GM18508 (cell line): Measurements from ENCODE around the gene C1orf53.
"Not testable (repeated sequence)": the region's sequence is repeated elsewhere in the genome, so short reads cannot be mapped to it uniquely, and the experiment has no call there.

Experiments
- ATAC-seq: cut with Tn5 transposase; IDR thresholded peaks from one replicate; pipeline ENCODE4 v1.9.1; 2021; ENCODE audit warnings: moderate number of reproducible peaks; ENCODE audit not compliant: insufficient read depth, unreplicated experiment

C1orf53 gene

DNA sequence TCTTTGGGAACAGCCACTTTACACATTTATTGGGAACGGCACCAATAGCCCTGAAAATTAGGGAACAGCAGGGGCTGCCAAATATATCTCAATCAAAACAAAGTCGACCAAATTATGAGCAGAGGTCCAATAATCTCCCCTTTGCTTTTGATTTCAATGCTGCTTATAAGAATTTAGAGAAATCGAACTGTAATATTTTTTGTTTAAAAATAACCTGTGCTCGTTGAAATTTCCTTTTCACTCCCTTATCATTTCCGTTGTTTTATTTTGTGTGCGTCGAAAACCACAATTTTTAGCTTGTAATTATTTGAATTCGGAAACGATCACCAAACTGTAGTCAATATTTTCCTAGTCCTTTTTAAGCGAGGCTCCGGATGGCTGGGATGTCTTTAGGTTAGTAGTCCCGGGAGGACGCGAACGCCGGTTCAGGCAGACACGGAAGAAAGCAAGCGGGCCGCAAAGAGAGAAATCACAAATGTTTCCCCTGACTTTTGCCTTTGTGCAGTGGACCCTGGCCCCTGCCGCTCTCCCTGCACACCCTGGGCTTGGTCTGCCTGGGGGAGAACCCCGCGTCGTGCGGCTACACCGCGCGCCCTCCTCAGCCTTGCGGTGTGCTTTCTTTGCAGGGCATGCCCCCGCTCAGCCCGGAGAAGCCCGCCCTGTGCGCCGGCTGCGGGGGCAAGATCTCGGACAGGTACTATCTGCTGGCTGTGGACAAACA is 17.1 kb downstream of the C1orf53 start:
- no peak for ATAC-seq

DNA sequence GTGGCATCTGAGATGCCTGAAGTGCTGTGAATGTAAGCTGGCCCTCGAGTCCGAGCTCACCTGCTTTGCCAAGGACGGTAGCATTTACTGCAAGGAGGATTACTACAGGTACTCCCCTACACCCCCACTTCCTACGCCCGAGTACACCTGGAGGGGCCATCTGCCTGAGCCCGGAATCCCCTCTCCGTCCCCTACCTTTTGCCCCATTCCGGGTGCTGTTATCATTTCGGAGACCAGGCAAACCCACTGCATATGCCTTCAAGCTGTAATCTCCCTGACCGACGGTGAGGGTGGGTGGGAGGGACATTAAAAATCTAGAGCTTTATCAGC is 17.6 kb downstream of the C1orf53 start:
- ATAC-seq, result no peak

- no peak for ATAC-seq
These were observed 18.1 kb downstream of the C1orf53 start for GRCh38 chr1:197920414-197921117.

DNA sequence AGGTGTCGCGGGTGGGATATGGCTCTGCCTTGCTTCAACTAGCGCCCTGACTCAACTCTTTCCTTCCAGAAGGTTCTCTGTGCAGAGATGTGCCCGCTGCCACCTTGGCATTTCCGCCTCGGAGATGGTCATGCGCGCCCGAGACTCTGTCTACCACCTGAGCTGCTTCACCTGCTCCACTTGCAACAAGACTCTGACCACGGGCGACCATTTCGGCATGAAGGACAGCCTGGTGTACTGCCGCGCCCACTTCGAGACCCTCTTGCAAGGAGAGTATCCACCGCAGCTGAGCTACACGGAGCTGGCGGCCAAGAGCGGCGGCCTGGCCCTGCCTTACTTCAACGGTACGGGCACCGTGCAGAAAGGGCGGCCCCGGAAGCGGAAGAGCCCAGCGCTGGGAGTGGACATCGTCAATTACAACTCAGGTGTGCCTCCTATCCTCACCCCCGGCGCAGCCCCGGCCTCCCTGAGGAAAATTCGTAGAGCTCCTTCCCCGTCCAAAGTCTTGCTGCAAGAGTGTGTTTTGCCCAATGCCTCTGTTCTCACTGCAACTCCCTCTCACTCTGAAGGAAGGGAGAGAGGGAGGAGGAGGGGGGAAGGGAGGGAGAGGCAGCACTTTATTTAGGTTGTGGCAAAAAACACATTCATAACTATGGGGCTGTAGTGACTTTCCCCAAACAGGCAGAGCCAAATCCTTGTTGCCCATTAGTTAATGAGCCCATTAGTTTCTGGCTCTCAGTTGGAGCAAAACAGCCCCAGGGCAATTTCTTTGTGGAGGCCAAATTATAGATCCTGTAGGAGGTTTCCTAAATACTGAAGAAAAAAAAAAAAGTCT is 19.0 kb downstream of the C1orf53 start:
- no peak for ATAC-seq

- ATAC-seq, result no peak
These were observed 19.6 kb downstream of the C1orf53 start for GRCh38 chr1:197922070-197922390.

DNA sequence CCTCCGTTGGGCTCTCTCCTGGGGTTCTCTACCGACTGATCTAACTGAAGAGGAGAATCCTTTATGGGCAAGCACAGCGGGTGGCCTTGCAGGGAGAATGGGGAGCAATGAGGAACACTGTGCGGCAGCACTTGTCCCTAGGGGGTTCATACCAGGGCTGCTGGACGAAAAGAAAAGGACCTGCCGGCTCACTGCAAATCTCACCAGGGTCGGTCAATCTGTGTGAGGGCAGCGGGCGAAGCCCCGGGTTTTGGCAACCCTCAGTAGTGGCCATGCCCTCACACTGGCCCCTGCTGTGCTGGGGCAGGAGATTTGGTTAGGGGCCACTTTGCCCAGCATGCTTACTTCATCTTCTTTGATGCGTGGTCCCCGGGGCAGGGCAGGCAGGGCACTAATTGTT is 20.6 kb downstream of the C1orf53 start:
- no peak for ATAC-seq

DNA sequence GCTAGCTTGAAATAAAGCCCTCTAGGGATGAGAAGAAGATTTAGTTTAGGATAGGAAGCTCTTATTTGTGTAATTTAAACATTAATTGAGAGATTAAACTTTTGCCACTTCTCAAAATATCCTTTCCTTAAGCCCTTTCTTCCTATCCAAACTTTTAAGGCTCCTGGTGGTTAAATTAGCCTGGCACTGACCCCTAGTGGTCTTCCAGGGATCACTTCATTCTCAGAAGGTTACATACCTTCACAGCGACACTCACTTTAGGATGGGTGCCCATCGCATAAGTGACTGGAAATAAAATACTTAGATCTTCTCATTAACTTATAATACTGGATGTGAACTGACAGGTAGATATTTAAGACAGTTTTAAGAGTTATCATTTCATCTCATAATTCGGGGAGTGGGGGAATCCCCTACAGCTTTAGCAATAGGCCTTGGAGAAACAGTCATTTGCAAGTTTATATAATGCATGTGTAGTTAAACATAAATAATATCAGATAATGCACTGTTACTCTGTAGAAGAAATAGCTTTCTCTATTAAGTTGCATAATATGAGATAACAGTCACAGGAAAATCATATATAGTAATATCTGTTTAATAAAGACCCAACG is 22.2 kb downstream of the C1orf53 start:
- no peak for ATAC-seq

- ATAC-seq, result no peak
These were observed 25.7 kb downstream of the C1orf53 start for GRCh38 chr1:197927908-197928665.

DNA sequence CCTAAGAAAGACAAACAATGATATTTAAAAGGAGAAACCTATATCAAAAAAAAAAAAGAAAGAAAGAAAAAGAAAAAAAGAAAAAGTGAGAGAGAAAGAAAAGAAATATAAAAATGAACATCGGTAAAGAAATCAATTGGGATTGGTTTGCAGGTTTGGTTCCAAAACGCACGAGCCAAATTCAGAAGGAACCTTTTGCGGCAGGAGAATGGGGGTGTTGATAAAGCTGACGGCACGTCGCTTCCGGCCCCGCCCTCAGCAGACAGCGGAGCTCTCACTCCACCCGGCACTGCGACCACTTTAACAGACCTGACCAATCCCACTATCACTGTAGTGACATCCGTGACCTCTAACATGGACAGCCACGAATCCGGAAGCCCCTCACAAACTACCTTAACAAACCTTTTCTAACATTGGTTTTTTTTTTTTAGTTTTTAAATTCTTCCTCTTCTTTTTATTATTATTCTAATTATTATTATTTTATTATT is 26.5 kb downstream of the C1orf53 start:
- ATAC-seq, result no peak

DNA sequence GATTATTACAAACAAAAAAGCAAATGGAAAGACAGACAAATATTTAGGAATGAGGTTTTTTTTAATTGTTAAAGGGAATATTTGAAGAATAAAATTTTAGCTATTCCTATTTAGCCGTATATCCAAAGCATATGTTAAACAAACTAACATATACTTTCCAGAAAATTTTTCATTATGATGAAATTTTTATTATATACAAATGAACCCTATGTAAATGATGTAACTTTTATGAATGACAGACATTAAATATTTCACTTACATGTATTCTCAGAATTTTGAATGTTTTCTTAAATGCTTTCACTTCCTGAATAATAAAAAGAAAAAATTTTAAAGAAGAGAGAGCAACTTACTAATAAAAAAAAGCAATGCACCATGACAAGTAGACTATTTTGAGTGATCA is 30.6 kb downstream of the C1orf53 start:
- no peak for ATAC-seq

DNA sequence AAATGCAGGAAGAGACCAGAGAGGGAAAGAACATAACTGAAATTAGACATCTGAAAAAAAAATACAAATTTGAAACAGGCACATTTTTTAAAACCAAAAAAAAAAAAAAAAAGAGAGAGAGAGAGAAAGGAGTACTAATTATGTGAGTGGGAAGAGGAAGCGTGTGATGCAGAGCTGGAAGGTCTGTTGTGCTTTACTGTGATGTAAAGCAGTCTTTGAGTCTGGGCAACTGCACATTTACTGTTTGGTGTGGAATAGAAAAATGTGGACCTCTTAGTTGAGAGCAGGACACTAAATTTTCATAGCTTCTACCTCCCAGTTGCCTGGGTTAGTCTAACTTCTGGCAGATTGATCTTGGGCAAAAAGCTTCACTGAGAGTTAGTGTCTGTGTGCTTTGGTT is 31.2 kb downstream of the C1orf53 start:
- no peak for ATAC-seq

GRCh38 chr1:197937381-197937780 is 35.0 kb downstream of the C1orf53 start:
- ATAC-seq, result no peak

- no peak for ATAC-seq
These were observed 35.5 kb downstream of the C1orf53 start for GRCh38 chr1:197937892-197938291.

- not testable (repeated sequence) for ATAC-seq
These were observed 36.9 kb downstream of the C1orf53 start for GRCh38 chr1:197939159-197939980.

- ATAC-seq, result no peak
These were observed 39.6 kb downstream of the C1orf53 start for GRCh38 chr1:197942042-197942441.

GRCh38 chr1:197944485-197944884 is 42.1 kb downstream of the C1orf53 start:
- no peak for ATAC-seq

DNA sequence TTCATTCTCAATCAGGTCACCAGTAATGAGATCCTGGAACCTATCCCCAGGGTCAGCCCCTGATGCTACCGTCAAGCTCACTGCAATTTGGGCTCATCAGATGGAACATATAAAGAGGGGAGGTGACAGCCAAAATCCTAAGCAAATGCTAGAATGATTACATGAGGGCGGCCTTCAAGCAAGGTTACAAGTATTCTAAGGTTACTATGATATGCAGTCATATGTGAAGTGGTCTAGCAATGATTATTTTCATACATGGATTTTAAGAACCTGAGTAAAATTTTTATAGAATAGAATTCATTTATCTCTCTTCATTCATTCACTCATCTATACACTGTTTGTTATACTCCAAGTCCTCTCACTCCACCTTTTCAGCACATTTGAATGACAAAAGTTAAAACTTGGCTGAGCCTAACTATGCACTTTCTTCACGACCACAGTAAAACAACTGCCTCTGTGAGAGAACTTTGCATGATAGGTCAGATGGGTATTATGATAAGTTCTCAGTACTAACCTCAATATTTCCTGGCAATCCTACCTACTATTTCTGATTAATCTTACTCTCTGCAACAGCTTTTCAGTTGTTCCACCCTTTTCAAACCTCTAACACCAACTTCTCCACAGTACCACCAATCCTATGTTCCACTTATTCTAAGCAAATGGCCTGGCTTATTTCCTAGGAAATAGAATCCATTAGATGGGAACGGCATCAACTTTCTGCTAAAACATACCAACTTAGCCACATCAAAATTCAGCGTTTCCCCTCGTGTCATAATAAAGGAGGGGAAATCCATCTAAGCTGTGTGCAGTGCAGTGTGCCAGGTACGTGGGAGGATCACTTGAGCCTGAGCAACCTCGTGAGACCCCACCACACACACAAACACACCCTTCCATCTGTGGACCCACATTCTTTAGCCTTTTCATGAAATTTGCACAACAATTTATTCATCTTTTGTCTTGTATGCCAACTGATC is 46.8 kb downstream of the C1orf53 start:
- ATAC-seq, result no peak

GRCh38 chr1:197951089-197951488 is 48.7 kb downstream of the C1orf53 start:
- no peak for ATAC-seq
